Neural cell (in vitro differentiated cells): ENCODE results near the gene PIK3CG.

Experiments used
- CTCF ChIP-seq: fragments of 450-650 bp; IDR thresholded peaks from 2 replicates; pipeline ENCODE4 v1.5.1; 2014; ENCODE audit warnings: antibody characterized with exemption, mild to moderate bottlenecking, moderate library complexity; ENCODE audit not compliant: poor library complexity, severe bottlenecking
- EP300 ChIP-seq: fragments of 450-650 bp; conservative IDR thresholded peaks from 2 replicates; pipeline ENCODE4 v1.6.1; 2014; ENCODE audit warnings: antibody characterized with exemption, mild to moderate bottlenecking, moderate library complexity; ENCODE audit not compliant: poor library complexity, severe bottlenecking
- EZH2 ChIP-seq: fragments of 200-600, 300-800 bp; shearing (Covaris generic), sonication (generic); IDR thresholded peaks from 2 replicates; pipeline ENCODE4 v1.6.1; 2014; ENCODE audit warnings: antibody characterized with exemption, low read length, borderline replicate concordance, mild to moderate bottlenecking; ENCODE audit not compliant: insufficient read depth, poor library complexity, severe bottlenecking
- POLR2AphosphoS5 ChIP-seq: IDR thresholded peaks from 2 replicates; pipeline ENCODE4 v1.6.1; 2012
- RAD21 ChIP-seq: fragments of 450-650 bp; conservative IDR thresholded peaks from 2 replicates; pipeline ENCODE4 v1.6.1; 2014; ENCODE audit warnings: antibody characterized with exemption, mild to moderate bottlenecking, moderate library complexity
- REST ChIP-seq: IDR thresholded peaks from 2 replicates; pipeline ENCODE4 v1.6.1; 2012; ENCODE audit warnings: borderline replicate concordance
- TAF1 ChIP-seq: IDR thresholded peaks from 2 replicates; pipeline ENCODE4 v1.6.1; 2012; ENCODE audit warnings: low read depth

- TF ChIP-seq CTCF (no peak), TAF1 (no peak), POLR2AphosphoS5 (no peak), RAD21 (no peak), EZH2 (no peak), EP300 (no peak), REST (no peak)
These were observed 11.7 kb upstream of the PIK3CG start for GRCh38 chr7:106853250-106853908.
